CD4-positive, alpha-beta T cell treated with Interleukin-4 for 4 hours (primary cell): Measurements from ENCODE around the gene KCTD17.

Source experiments
- DNase-seq: peaks from one replicate; pipeline ENCODE4 v3.0.0-alpha.2; 2020

Gene KCTD17

DNA sequence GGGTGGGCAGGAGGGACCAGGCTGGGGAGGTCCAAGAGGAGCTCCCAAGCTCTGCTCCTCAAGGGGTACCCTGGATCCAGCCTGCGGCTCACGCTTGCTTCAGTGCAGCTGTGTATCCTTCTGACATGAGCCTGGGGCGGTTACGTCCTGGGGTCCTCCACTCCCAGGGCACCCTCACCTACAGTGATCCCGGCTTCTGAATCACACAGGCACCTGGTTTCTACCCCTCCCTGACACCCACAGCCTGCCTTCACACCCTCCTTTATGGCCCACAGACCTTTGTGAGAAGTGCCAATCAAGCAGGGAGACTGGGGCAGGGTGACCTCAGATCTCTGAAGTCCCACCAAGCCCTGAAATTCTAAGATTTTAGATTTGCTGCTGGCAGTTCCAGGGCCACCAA is 30.5 kb upstream of the KCTD17 start:
- no peak for DNase-seq

DNA sequence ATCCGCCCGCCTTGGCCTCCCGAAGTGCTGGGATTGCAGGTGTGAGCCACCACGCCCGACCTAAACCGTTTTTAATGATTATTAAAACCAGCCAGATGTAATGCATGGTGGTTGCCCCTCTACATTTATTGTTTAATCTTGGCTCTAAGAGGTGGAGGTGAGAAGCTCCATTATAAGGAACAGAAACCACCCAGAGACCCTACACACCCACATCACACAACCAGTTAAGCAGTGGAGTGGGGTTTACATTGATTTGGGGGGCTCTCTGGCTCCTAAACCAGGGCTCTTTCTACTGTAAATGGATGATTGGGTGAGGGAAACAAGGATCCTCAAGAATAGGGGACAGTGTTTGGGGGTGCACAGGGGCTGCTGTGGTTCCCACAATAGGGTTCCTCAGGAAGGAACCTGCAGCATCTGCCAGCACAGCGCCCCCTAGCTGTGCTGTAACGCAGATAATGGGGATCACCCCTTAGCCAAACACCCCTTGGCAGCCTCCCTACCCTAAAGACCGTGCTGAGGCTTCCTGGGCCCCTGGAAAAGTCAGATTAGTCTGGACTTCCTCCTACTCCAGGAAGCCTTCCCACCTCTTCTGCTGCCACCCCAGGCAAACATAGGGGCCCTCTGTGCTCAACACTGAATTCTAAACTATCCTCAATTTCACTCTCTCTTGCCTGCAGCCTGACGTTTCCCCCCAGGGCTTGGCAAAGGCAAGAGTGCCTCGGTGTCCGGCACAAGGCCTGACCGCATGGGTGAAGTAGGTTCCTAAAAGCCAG is 29.6 kb upstream of the KCTD17 start:
- DNase-seq = peak; percentile 42

DNA sequence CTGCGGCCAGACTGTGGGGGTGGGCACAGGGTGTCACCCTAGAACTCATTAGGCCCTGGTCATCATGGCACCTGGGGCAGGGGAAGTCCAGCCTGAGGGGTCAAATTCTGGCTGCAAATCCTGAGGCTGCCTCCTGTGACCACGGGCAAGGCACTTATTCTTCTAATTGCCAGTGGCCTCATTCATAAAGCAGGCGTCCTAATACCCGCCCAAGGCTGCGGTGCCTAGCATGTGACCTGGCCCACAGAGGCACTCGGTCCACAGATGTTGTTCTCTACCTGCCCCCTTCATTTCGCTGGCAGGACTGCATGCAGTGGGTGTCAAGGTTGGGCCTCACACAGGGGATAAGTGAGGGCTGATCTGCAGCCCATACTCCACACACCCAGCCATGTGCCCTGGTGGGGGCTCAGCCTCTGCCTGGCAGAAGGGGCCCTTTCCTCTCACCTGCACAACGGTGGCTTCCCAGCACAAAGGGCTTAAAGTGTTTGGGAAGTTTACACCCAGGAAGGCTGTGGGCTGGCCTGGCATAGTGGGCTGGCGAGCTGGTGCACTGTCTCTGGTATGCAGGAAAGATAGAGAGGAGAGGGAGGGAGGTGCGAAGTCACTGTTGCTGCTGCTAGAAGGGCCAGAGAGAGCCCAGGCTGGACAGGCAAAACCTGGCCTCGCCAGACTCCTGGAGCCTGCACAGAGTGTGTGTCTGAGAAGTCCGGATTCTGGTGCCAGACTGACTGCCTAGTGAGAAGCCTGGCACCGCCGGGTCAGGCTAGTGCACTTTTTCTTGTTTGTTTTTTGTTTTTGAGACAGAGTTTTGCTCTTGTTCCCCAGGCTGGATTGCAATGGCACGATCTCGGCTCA is 28.8 kb upstream of the KCTD17 start:
- no peak for DNase-seq

DNA sequence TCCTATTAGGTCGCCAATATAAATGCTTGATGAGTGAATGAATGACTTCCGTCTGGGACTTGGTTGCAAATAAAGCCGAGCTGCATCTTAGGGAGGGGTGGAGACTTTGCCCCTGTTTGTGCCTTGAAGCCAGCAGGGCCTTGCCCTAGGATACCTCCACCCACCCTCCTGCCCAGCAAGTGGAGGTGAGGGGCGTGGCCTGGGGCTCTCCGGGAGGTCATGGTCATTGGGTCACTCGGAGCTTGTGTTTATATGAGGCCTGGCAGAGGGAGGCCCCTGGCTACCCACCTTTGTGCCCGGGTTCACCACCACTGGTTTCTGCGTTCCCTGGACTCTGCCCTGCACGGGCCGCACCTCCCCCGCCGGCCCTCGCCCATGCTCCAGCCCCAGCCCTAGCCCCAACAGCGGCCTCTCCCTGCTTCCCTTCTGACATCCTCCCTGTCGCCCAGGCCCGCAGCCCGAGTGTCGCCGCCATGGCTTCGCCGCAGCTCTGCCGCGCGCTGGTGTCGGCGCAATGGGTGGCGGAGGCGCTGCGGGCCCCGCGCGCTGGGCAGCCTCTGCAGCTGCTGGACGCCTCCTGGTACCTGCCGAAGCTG is 27.7 kb upstream of the KCTD17 start:
- DNase-seq = no peak

DNA sequence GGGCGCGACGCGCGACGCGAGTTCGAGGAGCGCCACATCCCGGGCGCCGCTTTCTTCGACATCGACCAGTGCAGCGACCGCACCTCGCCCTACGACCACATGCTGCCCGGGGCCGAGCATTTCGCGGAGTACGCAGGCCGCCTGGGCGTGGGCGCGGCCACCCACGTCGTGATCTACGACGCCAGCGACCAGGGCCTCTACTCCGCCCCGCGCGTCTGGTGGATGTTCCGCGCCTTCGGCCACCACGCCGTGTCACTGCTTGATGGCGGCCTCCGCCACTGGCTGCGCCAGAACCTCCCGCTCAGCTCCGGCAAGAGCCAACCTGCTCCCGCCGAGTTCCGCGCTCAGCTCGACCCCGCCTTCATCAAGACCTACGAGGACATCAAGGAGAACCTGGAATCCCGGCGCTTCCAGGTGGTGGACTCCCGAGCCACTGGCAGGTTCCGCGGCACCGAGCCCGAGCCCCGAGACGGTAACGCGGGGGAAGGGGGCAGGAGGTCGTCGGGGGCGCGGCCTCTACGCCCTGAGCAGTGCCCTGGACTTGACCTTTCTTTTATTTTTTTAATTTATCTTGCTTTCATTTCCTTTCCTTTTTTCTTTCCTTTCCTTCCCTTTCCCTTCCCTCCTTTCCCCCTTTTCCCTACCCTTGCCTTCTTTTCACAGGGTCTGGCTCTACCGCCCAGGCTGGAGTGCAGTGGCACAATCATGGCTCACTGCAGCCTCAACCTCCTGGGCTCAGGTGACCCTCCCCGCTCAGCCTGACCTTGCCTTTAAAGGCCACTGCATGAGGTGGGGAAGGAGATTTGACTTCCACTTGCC is 27.0 kb upstream of the KCTD17 start:
- no peak for DNase-seq

DNA sequence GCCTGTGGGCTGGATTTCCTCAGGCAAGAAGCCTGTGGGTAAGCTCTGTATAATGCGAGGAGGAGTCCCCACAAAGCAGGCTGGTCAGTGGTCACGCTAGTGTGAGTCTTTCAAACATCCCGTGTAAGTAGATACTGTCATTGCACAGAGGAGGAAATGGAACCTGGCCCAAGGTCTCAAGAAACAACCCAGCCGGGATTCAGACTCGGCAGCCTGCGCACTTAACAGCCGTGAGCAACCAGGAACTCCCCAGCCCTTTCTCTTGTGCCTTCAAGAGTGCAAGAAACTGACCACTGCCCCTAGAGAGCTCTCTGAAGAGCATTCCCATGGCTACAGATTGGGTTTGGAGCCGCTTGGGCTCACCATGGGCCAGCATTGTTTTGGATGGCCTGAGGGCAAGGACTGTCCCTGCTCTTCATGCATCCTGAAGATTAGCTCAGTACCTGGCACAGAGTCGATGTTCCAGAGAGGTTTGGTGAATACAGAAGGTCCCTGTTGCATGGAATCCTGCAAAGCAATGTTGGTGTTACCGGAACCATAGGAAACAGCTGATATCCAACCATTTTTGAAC is 26.0 kb upstream of the KCTD17 start:
- DNase-seq = no peak

DNA sequence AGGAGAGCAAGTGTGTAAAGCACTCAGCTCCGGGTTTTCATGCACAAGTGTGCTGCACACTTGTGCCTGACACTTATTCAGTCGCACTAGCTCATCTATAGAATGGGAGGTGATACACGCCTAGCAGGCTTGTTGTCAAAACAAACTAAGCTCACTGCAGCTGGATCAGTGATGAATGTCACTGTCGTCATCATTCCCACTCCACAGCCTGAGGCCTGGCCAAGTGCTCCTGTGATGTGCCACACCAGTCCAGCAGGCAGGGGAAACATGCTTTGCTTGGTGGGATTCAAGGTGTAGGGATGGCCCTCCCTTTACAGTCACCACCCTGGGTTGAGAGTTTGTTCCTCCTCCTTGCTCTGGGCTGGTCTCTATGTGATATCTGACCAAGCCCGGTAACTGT is 25.2 kb upstream of the KCTD17 start:
- no peak for DNase-seq

DNA sequence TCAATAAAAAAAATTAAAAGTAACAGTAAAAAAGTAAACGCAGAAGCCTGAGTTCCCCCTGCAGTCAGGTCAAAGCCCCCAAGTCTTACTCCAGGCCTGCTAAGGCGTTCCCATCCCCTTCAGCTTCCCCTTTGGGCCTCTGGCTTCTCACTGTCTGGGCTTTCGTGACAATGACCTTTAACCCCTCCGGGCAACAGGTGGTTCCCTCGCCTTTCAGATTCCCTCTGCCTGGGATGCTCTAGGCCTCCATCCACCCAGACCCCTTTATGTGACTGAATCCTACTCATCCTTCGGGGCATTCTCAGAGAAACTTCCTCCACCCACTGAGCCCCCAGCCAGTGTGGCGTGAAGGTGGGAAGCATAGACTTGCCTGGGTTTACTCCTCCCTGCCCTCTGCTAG is 24.0 kb upstream of the KCTD17 start:
- DNase-seq = no peak

DNA sequence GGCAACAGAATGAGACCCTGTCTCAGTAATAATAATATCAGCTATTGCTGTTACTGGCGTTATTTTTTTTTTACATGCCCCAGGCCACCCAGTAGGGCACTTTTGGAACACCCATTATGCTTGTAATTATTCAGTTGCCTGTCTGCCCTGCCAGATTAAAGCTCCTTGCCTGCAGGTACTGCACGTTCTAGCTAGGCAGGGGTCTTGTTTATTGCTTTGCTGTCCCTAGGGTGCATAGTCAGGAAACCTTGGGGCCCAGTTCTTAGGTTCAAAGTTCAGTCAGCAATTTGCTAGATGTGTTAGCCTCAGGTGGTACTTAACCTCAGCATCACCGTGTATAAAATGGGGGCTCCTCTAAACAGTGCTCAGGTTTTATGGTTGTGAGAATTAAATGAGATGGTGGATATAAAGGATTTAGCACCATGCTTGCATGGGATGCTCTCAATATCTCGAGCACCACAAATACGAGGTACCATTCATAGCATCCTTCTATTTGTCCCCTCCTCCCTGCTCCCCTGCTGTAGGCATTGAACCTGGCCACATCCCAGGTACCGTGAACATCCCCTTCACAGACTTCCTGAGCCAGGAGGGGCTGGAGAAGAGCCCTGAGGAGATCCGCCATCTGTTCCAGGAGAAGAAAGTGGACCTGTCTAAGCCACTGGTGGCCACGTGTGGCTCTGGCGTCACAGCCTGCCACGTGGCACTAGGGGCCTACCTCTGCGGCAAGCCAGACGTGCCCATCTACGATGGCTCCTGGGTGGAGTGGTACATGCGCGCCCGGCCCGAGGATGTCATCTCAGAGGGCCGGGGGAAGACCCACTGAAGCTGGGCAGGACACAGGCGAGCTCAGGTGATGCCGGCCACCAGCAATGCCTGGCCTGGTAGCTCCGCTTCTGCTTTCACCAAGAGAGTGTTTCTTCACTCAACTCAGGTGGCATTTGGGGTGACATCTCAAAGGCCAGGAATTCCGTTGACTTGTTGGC is 22.6 kb upstream of the KCTD17 start:
- no peak for DNase-seq

DNA sequence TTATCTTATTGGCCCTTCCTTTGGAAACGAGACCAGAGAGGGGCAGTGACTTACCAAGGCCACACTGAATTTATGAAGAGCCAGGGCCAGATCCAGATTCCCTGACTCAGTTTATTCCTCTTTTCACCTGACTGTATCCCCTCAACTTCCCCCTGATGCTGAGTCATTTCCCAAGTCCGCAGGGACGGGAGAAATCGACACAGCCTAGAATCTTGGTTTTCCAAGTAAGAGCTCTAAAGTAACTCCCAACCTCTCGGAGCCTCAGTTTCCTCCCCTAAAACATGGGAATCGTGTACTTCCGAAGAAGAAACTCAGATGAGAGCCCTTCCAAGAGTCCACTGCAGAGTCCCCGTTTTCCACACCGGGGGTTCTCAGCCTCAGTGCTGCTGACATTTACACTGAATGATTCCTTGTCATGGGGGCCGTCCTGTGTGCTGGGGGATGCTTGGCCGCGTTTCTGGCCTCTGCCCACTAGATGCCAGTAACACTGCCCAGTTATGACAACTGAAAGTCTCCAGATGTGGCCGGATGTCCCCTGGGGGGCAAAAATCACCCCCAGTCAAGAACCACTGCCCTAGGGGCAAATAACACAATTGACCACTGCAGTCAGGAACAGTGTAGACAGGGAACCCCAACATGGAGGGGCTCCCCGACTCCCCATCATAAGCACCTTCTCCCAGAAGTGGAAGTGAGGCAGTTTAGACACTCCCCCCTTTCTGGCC is 20.8 kb upstream of the KCTD17 start:
- no peak for DNase-seq

DNA sequence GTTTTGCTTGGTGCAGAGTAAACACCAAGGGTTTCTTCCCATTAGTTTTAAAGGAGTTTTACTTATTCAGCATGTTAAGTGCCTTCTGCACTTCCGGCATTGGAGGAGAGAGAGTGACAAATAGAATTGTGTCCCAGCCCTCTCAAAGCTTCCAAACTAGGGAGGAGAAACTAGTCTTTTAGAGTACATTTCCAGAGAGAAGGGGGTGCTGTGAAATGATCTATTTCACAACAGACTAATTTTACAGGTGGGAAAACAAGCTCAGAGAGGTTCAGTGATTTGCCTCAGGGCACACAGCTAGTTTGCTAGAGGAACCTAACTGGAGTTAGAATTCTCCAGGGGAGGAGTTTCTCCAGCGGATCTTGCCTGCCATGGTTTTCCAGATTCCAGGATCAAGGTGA is 19.4 kb upstream of the KCTD17 start:
- DNase-seq = no peak

DNA sequence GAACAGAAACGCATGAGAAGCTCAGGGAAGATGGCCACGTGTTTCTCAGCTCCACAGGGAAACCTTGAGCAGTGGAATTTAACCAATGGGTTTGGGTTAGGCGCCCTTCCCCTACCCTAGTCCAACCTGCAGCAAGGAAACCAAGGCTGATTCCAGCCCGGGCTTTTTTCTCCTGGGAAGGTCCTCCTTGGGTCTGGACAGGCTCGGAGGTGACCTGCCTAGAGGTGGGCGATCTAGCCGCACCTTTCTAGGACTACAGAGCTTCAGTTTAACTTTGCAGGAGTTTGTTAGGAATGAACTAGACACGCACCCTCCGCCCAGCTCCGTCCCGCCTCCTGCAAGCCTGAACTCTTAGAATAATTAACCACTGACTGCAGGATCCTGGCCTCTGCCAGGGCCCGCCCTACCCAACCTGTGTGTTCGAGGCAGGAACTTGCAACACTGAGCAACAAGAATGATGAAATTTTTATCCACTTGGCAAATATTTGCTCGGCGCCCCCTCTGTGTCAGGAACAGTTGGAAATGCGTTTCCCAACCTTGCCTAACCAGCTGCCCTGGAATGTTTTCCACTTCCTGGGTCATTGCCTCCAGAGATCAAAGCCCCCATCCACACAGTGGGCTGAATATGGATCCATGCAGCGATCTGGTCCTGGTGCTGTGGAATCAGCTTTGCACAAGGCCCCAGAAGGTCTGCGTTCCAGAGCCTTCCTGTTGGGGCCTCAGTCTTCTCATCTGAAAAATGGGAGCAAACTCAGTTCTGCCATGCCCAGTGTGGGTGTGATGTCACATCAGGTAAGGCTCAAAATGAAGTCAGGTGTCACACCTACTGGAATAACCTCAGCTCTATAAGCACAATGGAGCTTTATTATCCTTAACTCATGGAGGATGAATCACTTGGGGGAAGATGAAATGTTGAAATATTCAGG is 18.7 kb upstream of the KCTD17 start:
- no peak for DNase-seq

DNA sequence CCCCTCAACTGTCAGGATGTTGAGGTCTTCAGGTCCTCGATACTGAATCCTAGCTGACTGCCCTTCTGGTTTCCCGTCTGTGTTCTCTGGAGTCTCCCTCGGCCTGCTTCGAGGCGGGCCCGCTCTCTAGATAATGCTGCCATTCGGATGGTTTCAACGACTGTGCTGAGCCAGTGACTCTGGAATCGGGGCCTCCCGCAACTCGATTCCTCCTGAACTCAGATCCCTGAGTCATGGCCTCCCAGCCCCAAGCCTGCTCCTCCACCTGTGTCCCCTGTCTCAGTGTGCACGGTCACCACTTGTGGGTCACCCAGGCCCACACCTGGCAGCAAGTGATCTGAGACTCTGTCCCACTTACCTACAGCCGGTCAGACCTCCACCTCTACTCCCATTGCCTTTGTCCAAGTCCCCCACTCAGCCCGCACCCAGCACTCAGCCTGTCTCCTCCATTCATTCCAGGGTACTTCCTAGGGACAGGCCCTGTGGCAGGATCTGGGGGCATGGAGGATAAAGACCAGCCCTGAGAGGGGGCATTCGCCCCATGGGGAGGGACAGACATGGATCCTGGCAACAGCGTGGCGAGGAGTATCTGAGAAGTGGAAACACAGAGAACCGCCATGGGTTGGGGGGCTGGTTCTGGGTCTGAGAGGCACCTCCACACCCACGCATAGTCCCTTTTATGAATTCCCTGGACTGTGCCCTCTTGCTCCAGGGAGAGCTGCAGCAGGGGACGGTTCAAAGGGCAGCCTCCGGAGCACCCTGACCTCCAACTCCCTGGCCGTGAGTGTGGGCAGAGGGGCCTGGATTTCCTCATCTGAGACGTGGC is 17.7 kb upstream of the KCTD17 start:
- DNase-seq = no peak

DNA sequence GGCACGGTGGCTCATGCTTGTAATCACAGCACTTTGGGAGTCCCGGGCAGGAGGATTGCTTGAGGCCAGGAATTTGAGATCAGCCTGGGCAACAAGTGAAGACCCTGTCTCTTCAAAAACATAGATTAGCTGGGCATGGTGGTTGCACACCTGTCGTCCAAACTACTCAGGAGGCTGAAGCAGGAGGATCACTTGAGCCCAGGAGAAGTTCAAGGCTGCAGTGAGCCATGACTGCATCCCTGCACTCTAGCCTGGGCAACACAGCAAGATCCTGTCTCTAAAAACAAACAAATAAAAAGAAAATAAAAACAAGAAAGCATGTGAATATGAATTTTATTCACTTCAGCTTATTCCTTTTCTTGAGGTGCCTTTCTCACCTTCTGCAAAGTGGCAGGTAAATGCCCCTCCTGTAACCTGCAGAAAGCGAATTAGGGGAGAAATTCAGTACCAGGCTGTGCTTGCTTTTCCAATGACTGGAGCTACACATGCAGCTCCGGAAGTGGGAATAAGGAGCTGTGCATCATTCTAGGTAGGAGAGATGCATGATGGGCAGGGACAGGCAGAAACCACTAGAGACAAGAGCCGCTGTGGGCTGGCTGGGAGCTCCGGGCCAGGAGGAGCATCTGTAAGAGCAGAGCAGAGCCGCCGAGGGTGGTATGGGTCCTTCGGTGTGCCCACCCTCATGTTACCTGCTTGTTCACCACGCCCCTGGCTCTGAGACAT is 14.7 kb upstream of the KCTD17 start:
- no peak for DNase-seq

DNA sequence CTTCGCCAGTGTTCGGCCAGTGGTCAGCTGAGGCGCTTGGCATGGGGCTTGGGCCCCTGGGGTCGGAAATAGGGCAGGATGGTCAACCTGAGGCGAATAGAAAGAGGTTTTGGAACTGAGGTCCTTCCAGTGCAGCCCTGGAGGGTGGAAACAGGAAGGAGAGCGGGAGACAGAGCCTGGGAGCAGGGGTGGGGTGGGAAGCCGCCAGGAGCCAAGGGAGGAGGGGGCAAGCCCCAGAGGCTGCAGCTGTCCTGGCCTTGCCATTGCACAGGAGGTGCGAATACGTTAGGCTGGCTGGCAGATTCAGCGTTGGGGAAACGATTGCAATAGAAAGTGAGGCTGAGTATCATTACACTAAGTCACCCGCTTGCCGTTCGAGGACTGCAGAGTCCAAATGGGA is 13.9 kb upstream of the KCTD17 start:
- no peak for DNase-seq

DNA sequence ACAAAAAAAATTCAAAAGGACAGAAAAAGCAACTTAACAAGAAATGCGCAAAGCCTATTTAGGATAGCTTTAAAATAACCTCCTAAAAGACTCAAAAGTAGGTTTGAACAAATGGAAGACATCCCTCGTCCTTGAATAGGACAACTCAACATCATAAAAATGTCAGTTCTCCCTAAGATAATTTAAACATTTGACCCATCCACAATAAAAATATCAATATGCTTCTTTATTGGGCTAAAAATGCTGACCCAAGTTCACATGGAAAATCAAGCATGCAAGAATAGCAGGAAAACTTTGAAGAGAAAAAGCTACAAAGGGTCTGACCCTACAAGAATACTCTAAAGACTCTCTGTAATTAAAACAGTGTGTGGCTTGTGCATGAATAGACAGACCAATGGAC is 12.1 kb upstream of the KCTD17 start:
- no peak for DNase-seq

DNA sequence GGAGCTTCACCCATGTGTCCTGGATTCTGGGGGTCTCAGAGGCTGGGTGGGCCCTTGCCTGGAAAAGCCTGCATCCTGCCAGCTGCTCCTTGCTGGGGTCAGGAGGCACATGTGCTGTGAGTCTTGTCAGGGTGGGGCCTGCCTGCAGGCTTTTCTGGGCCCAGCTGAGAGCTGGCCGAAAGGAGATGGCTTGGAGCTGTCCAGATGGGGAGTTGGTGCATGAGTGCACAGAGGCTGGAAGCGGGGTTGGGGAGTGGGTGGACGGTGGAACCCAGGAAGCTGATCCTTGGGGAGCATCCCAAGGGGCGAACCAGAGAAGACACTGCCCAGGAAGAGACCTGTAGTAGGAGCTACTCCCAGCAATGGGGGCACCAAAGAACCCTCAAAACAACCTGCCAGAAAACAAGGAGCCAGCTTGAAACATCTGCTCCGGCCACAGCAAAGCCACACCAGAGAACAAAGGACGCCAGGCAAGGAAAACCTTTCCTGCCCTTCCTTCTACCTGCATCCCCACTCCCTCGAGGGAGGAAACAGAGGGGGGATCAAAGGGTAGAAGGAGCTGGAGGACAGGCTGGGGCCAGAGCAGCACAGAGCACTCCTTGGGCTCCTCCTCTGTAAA is 8.2 kb upstream of the KCTD17 start:
- DNase-seq = no peak
